Cardiac muscle cell (in vitro differentiated cells and primary cell): ENCODE results near the gene PRKCA. TPM values are rescaled to one million over a fixed set of nuclear protein-coding genes. Genes with fewer than 3 reads are reported as not detected.
"Not testable (repeated sequence)": the region's sequence is repeated elsewhere in the genome, so short reads cannot be mapped to it uniquely, and the experiment has no call there.

Experiments used
- DNase-seq, 2 donors: peaks; one replicate each; pipeline versions ENCODE4 v3.0.0 to v3.0.0-alpha.2; 2010 to 2017; ENCODE audit warnings: low read depth in 1 of 2, low spot score in 1 of 2
- H3K27ac ChIP-seq: fragments of 200-600 bp; sonication (generic); 2 replicates; pipeline ENCODE4 v1.5.1; 2016
- H3K27me3 ChIP-seq: fragments of 200-600 bp; sonication (generic); 2 replicates; pipeline ENCODE4 v1.6.0; 2016; ENCODE audit warnings: control low read depth
- H3K36me3 ChIP-seq: fragments of 200-600 bp; sonication (generic); 2 replicates; pipeline ENCODE4 v1.5.1; 2016; ENCODE audit warnings: control low read depth
- H3K4me1 ChIP-seq: fragments of 200-600 bp; sonication (generic); 2 replicates; pipeline ENCODE4 v1.8.1; 2017; ENCODE audit warnings: low read depth, mild to moderate bottlenecking, mixed run types
- H3K4me3 ChIP-seq: fragments of 200-600 bp; sonication (generic); 2 replicates; pipeline ENCODE4 v1.5.1; 2016; ENCODE audit warnings: mild to moderate bottlenecking
- H3K9me3 ChIP-seq: fragments of 200-600 bp; sonication (generic); 2 replicates; pipeline ENCODE4 v1.5.1; 2017; ENCODE audit warnings: low read depth, mild to moderate bottlenecking, control low read depth
- polyA plus RNA-seq: library from polyadenylated mRNA; unstranded; fragments of >200 nt; fragmentation: Nextera tagmentation; extraction: Ambion mirVana; gene quantifications from 2 replicates; pipeline ENCODE4 v1.2.1, GENCODE V29; 2016
- total RNA-seq: library from RNA; depleted of rRNA; stranded (reverse); fragments of >200 nt; gene quantifications from 2 replicates; pipeline ENCODE4 v1.2.3, GENCODE V29; 2016
- TF ChIP-seq, protein P1 (sequence below): IDR thresholded peaks from 2 replicates; pipeline ENCODE4 v1.5.1; 2012; ENCODE audit warnings: low read depth, mild to moderate bottlenecking, low read length

The PRKCA gene
- total RNA-seq = 10.3 and 11.4 TPM in 2 replicates
- polyA plus RNA-seq = 2.4 and 3.1 TPM in 2 replicates

- peaks cover 7% of the 10 kb centered on the region for H3K4me1 ChIP-seq
- peak within 1 kb of the TSS; percentile 20 for H3K27ac ChIP-seq
- TF ChIP-seq, protein P1, sequence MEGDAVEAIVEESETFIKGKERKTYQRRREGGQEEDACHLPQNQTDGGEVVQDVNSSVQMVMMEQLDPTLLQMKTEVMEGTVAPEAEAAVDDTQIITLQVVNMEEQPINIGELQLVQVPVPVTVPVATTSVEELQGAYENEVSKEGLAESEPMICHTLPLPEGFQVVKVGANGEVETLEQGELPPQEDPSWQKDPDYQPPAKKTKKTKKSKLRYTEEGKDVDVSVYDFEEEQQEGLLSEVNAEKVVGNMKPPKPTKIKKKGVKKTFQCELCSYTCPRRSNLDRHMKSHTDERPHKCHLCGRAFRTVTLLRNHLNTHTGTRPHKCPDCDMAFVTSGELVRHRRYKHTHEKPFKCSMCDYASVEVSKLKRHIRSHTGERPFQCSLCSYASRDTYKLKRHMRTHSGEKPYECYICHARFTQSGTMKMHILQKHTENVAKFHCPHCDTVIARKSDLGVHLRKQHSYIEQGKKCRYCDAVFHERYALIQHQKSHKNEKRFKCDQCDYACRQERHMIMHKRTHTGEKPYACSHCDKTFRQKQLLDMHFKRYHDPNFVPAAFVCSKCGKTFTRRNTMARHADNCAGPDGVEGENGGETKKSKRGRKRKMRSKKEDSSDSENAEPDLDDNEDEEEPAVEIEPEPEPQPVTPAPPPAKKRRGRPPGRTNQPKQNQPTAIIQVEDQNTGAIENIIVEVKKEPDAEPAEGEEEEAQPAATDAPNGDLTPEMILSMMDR = no peak
- peak within 1 kb of the TSS; percentile 61 for H3K4me3 ChIP-seq
- no peaks in the 10 kb centered on the region for H3K36me3 ChIP-seq
- H3K27me3 ChIP-seq = peaks cover 41% of the 10 kb centered on the region
- no peaks in the 10 kb centered on the region for H3K9me3 ChIP-seq
- DNase-seq = peak; percentile 85 to 87
Measured at GRCh38 chr17:66301864-66302741, at the start of gene PRKCA. Gene PRKCA, plus strand, starts transcription at chr17:66302613.

DNA sequence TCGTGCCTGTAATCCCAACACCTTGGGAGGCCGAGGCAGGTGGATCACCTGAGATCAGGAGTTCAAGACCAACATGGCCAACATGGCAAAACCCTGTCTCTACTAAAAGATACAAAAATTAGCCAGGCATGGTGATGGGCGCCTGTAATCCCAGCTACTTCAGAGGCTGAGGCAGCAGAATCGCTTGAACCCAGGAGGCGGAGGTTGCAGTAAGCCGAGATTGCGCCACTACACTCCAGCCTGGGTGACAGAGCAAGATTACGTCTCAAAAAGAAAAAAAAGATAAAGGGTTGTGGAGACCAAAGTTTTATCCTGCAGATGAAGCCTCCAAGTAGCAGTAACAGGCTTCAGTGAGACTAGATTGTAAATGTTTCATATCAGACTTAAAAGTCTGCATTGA is 49.0 kb upstream of the PRKCA start:
- H3K4me1 ChIP-seq, H3K27me3 ChIP-seq, H3K27ac ChIP-seq, DNase-seq, H3K9me3 ChIP-seq, H3K36me3 ChIP-seq, H3K4me3 ChIP-seq: not testable (repeated sequence)

GRCh38 chr17:66255112-66255511 is 47.3 kb upstream of the PRKCA start:
- TF ChIP-seq, protein P1 = peak; percentile 77
- Histone ChIP-seq H3K36me3 (no peaks in the 10 kb centered on the region), H3K9me3 (no peaks in the 10 kb centered on the region), H3K4me1 (no peaks in the 10 kb centered on the region), H3K27ac (no peak overlapping the region), H3K27me3 (no peaks in the 10 kb centered on the region), H3K4me3 (no peak overlapping the region)
- peak; percentile 73 to 88 for DNase-seq

GRCh38 chr17:66255527-66255971 is 46.9 kb upstream of the PRKCA start:
- DNase-seq = no peak

GRCh38 chr17:66260275-66260674 is 42.1 kb upstream of the PRKCA start:
- Histone ChIP-seq H3K9me3 (no peaks in the 10 kb centered on the region), H3K27ac (no peak overlapping the region), H3K36me3 (no peaks in the 10 kb centered on the region), H3K4me1 (no peaks in the 10 kb centered on the region), H3K27me3 (no peaks in the 10 kb centered on the region), H3K4me3 (no peak overlapping the region)
- no peak for DNase-seq
- TF ChIP-seq, protein P1 = no peak

More at GRCh38 chr17:66255527-66255971, 46.9 kb upstream of the PRKCA start:
- Histone ChIP-seq H3K27ac (no peak overlapping the region), H3K27me3 (no peaks in the 10 kb centered on the region), H3K9me3 (no peaks in the 10 kb centered on the region), H3K4me1 (no peaks in the 10 kb centered on the region), H3K36me3 (no peaks in the 10 kb centered on the region), H3K4me3 (no peak overlapping the region)
- TF ChIP-seq, protein P1 = no peak

- Histone ChIP-seq H3K27me3 (no peaks in the 10 kb centered on the region), H3K4me3 (no peak overlapping the region), H3K9me3 (no peaks in the 10 kb centered on the region), H3K27ac (no peak overlapping the region), H3K36me3 (no peaks in the 10 kb centered on the region), H3K4me1 (no peaks in the 10 kb centered on the region)
- DNase-seq = no peak
- TF ChIP-seq, protein P1 = no peak
Measured at GRCh38 chr17:66260688-66261087, 41.7 kb upstream of the PRKCA start.
